SK-N-SH treated with all-trans-retinoic acid at 6 μM for 48 hours (cell line): ENCODE measurements around the gene PPP2R1B.
"Not testable (repeated sequence)": the region's sequence is repeated elsewhere in the genome, so short reads cannot be mapped to it uniquely, and the experiment has no call there.

ENCODE experiments used
- ATAC-seq: fragments of 200-7000 bp; cut with Tn5 transposase; 3 replicates; pipeline ENCODE4 v1.9.1; 2020; ENCODE audit warnings: mild to moderate bottlenecking, moderate library complexity
- BACH2 ChIP-seq: fragments of 250-450 bp; sonication (Bioruptor Pico); IDR thresholded peaks from 2 replicates; pipeline ENCODE4 v1.9.0; 2021; ENCODE audit warnings: mild to moderate bottlenecking, borderline replicate concordance
- CREB5 ChIP-seq: fragments of 250-450 bp; sonication (Bioruptor Pico); IDR thresholded peaks from 2 replicates; pipeline ENCODE4 v1.5.1; 2020; ENCODE audit warnings: low read depth, mild to moderate bottlenecking, moderate library complexity
- CSDC2 ChIP-seq: fragments of 250-450 bp; sonication (Bioruptor Pico); IDR thresholded peaks from 2 replicates; pipeline ENCODE4 v1.5.0; 2020; ENCODE audit warnings: mild to moderate bottlenecking, moderate library complexity
- CSRNP3 ChIP-seq: fragments of 250-450 bp; sonication (Bioruptor Pico); IDR thresholded peaks from 2 replicates; pipeline ENCODE4 v1.5.1; 2021; ENCODE audit warnings: mild to moderate bottlenecking, moderate library complexity
- ESRRG ChIP-seq: fragments of 250-450 bp; sonication (Bioruptor Pico); IDR thresholded peaks from 2 replicates; pipeline ENCODE4 v1.6.1; 2021; ENCODE audit warnings: mild to moderate bottlenecking
- GLIS3 ChIP-seq: fragments of 250-450 bp; sonication (Bioruptor Pico); IDR thresholded peaks from 2 replicates; pipeline ENCODE4 v1.5.0; 2020; ENCODE audit warnings: mild to moderate bottlenecking, moderate library complexity
- ISL1 ChIP-seq: fragments of 250-450 bp; sonication (Bioruptor Pico); IDR thresholded peaks from 2 replicates; pipeline ENCODE4 v2.1.2; 2022; ENCODE audit warnings: mild to moderate bottlenecking, moderate library complexity
- PATZ1 ChIP-seq: fragments of 250-450 bp; sonication (Bioruptor Pico); IDR thresholded peaks from 2 replicates; pipeline ENCODE4 v1.8.0; 2020; ENCODE audit warnings: mild to moderate bottlenecking, moderate library complexity, borderline replicate concordance
- POU6F1 ChIP-seq: fragments of 250-450 bp; sonication (Bioruptor Pico); IDR thresholded peaks from 2 replicates; pipeline ENCODE4 v1.8.0; 2021; ENCODE audit warnings: low read depth, mild to moderate bottlenecking, moderate library complexity, borderline replicate concordance
- RARB ChIP-seq: fragments of 250-450 bp; sonication (Bioruptor Pico); IDR thresholded peaks from 2 replicates; pipeline ENCODE4 v1.8.0; 2021; ENCODE audit warnings: mild to moderate bottlenecking, moderate library complexity
- SNAI2 ChIP-seq: fragments of 250-450 bp; sonication (Bioruptor Pico); IDR thresholded peaks from 2 replicates; pipeline ENCODE4 v1.5.0; 2020; ENCODE audit warnings: mild to moderate bottlenecking, moderate library complexity
- TCF4 ChIP-seq: fragments of 250-450 bp; sonication (Bioruptor Pico); IDR thresholded peaks from 2 replicates; pipeline ENCODE4 v1.8.0; 2021; ENCODE audit warnings: mild to moderate bottlenecking, moderate library complexity, borderline replicate concordance
- TSHZ2 ChIP-seq: fragments of 250-450 bp; sonication (Bioruptor Pico); IDR thresholded peaks from 2 replicates; pipeline ENCODE4 v1.5.0; 2020; ENCODE audit warnings: mild to moderate bottlenecking, moderate library complexity
- ZC3H10 ChIP-seq: fragments of 250-450 bp; sonication (Bioruptor Pico); IDR thresholded peaks from 2 replicates; pipeline ENCODE4 v1.5.1; 2021; ENCODE audit warnings: mild to moderate bottlenecking, moderate library complexity
- ZNF565 ChIP-seq: fragments of 450-650 bp; formaldehyde crosslinking; conservative IDR thresholded peaks from 2 replicates; pipeline ENCODE4 v1.5.0; 2020; ENCODE audit warnings: low read depth, mild to moderate bottlenecking, moderate library complexity
- ZNF70 ChIP-seq: fragments of 450-650 bp; formaldehyde crosslinking; IDR thresholded peaks from 2 replicates; pipeline ENCODE4 v1.5.0; 2020; ENCODE audit warnings: mild to moderate bottlenecking, moderate library complexity
- ZNF8 ChIP-seq: fragments of 450-650 bp; formaldehyde crosslinking; IDR thresholded peaks from 2 replicates; pipeline ENCODE4 v1.5.0; 2020; ENCODE audit warnings: mild to moderate bottlenecking, moderate library complexity

Gene PPP2R1B

GRCh38 chr11:111774955-111775710 is 8.9 kb upstream of the PPP2R1B start:
- TF ChIP-seq CREB5 (no peak), TSHZ2 (CRISPR knock-in tag) (no peak), GLIS3 (CRISPR knock-in tag) (no peak), PATZ1 (CRISPR knock-in tag) (no peak), CSDC2 (CRISPR knock-in tag) (no peak), SNAI2 (CRISPR knock-in tag) (no peak), ZC3H10 (CRISPR knock-in tag) (no peak), BACH2 (CRISPR knock-in tag) (no peak), CSRNP3 (CRISPR knock-in tag) (no peak), ISL1 (CRISPR knock-in tag) (no peak)
- no peak; the same call in 2 of the 3 replicates for ATAC-seq

- ATAC-seq = no peak
- TF ChIP-seq CREB5 = no peak
- no peak for TF ChIP-seq TCF4 (CRISPR knock-in tag)
- TF ChIP-seq BACH2 (CRISPR knock-in tag) = no peak
- no peak for TF ChIP-seq ZNF8 (CRISPR knock-in tag)
- TF ChIP-seq CSDC2 (CRISPR knock-in tag) = no peak
- TF ChIP-seq ISL1 (CRISPR knock-in tag) = no peak
- no peak for TF ChIP-seq POU6F1 (CRISPR knock-in tag)
- TF ChIP-seq ZNF565 (CRISPR knock-in tag) = no peak
- no peak for TF ChIP-seq RARB (CRISPR knock-in tag)
- no peak for TF ChIP-seq GLIS3 (CRISPR knock-in tag)
- TF ChIP-seq ESRRG (CRISPR knock-in tag) = no peak
- no peak for TF ChIP-seq TSHZ2 (CRISPR knock-in tag)
- TF ChIP-seq ZNF70 (CRISPR knock-in tag) = no peak
- no peak for TF ChIP-seq CSRNP3 (CRISPR knock-in tag)
Observed at GRCh38 chr11:111772535-111772934, 6.3 kb upstream of the PPP2R1B start.

- ATAC-seq = not testable (repeated sequence)
Observed at GRCh38 chr11:111771205-111771604, 5.0 kb upstream of the PPP2R1B start.
